Keratinocyte (primary cell): ENCODE data around the gene GLCE.

ENCODE experiments used
- EZH2 ChIP-seq: IDR thresholded peaks from one replicate; pipeline ENCODE4 v1.6.1; 2012; ENCODE audit warnings: inconsistent platforms, mild to moderate bottlenecking, low read length, moderate library complexity
- TF ChIP-seq, protein P1 (sequence below), 3 experiments: IDR thresholded peaks in 1 of 3; conservative IDR thresholded peaks in 1 of 3; optimal IDR thresholded peaks in 1 of 3; 2 replicates in 2 of 3; 3 replicates in 1 of 3; pipeline versions ENCODE3 to v1.5.1; 2011; ENCODE audit warnings: low read length in 3 of 3, mild to moderate bottlenecking in 3 of 3, moderate library complexity in 2 of 3, control low read depth in 1 of 3, inconsistent platforms in 1 of 3; ENCODE audit not compliant: insufficient read depth in 2 of 3; ENCODE audit errors: extremely low read depth in 1 of 3

DNA sequence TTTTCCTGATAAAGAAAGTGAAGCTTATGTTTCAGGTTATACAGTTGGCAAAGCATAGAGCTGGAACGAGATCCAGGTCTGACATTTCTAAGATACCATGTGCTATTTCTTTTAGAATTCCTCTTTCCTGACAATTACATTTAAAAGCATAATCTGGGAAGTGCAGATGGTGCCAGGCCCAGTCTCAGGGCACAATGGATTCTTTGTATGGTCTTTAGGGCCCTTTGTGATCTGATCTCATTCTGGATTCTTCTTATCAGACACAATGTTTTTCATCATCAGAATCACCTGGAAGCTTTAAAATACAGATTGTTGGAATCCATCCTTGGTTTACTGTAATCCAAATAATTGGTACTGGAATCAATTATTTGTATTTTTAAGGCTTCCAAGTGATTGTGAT is 18.6 kb upstream of the GLCE start:
- TF ChIP-seq, protein P1, sequence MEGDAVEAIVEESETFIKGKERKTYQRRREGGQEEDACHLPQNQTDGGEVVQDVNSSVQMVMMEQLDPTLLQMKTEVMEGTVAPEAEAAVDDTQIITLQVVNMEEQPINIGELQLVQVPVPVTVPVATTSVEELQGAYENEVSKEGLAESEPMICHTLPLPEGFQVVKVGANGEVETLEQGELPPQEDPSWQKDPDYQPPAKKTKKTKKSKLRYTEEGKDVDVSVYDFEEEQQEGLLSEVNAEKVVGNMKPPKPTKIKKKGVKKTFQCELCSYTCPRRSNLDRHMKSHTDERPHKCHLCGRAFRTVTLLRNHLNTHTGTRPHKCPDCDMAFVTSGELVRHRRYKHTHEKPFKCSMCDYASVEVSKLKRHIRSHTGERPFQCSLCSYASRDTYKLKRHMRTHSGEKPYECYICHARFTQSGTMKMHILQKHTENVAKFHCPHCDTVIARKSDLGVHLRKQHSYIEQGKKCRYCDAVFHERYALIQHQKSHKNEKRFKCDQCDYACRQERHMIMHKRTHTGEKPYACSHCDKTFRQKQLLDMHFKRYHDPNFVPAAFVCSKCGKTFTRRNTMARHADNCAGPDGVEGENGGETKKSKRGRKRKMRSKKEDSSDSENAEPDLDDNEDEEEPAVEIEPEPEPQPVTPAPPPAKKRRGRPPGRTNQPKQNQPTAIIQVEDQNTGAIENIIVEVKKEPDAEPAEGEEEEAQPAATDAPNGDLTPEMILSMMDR (optimal IDR thresholded peaks at IDR 0.05 in 1 of 3, IDR thresholded peaks at IDR 0.05 in 1 of 3, conservative IDR thresholded peaks at IDR 0.05 in 1 of 3; ENCODE audit: extremely low read depth in 1 of 3, insufficient read depth in 2 of 3, low read length in 3 of 3) = no peak
- no peak for TF ChIP-seq EZH2
